Stimulated activated CD8-positive, alpha-beta memory T cell treated with anti-CD3 and anti-CD28 coated beads, Interleukin-15, amount 100 ng/mL, for 48 hours (primary cell): ENCODE results near the gene PPP2R2D.
A peak's percentile ranks its signal among the peaks of the same experiment; 100 is the strongest.
"Not testable (repeated sequence)": the region's sequence is repeated elsewhere in the genome, so short reads cannot be mapped to it uniquely, and the experiment has no call there.

ENCODE experiments used
- DNase-seq, 2 donors: peaks; one replicate each; pipeline ENCODE4 v3.0.0-alpha.2; 2020; ENCODE audit warnings: low read depth in 2 of 2

The PPP2R2D gene

DNA sequence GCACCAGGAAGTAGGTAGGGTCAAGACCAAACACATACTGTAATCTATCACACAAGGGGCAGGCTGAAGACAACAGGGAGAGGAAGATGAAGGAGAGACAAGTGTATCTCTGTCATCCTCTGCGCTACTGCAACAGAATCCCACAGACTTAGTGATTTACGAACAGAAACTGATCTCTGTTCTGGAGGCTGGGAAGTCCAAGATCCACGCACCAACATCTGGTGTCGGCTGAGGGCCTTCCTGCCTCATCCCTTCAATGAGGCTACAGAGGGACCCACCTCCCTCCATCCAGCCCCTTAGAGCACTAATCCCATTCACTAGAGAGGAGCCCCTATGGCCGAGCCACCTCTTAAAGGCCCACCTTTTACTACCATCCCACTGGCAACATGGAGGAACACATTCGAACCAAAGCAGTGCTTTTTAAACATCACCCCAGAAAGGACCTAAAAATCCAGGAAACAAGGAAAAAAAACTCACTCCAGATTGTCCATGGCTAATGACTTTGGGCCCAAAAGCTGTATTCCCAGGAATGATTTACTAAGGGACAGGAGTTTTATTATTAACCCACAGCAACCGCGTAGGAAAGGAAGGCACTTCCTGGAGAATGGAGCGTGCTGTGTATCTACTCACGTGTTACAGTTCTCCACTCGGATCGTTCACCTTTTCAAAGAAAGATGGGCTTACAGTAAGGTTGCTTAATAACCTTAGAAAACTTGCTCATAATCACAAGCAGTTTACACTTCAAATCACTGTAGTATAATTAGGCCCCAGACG, 76.7 kb downstream of the PPP2R2D start:
- no peak for DNase-seq

DNA sequence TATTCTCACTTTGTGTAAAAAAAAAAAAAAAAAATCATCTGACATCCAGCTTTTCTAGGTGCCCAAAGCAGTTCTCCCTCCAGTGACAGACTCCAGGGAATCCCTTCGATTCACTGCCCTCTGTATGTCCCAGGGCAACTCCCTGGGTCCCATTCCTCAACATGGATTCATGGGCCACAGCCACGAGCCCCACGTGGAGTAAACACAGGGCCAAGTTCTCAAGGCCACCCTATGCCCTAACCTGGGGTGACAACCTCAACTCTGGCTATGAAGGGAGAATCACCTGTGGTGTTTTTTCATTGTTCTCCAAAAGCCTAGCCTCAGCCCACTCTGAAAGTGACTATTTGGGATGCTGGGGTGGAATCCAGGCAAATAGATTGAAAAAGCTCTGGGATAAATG, 77.6 kb downstream of the PPP2R2D start:
- no peak for DNase-seq

DNA sequence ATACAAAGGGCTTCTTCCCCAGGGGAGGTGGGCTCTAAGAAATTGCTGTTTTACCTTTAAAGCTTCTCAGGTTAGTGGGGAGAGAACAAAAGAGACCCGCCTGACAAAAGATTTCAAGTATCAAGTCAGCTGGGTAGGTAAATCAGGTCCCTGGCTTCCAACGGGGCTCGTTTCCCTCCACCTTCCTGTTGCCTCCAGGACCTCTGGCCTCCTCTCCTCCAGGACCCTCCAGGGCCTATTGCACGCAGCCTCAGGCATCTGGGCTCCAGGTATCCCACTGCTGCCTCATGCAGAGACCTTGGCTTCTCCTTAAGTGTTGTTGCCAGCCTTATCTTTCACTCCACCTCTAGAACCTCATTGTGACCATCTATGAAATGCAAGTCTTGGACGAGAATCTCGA, 78.0 kb downstream of the PPP2R2D start:
- no peak for DNase-seq

GRCh38 chr10:131979336-131979735, 78.5 kb downstream of the PPP2R2D start:
- no peak for DNase-seq

GRCh38 chr10:131979821-131980270, 79.0 kb downstream of the PPP2R2D start:
- no peak for DNase-seq

GRCh38 chr10:131980321-131980720, 79.5 kb downstream of the PPP2R2D start:
- no peak for DNase-seq

- DNase-seq = no peak
These were observed 80.1 kb downstream of the PPP2R2D start for GRCh38 chr10:131980761-131981428.

- DNase-seq = peak; percentile 91 to 92
These were observed 80.8 kb downstream of the PPP2R2D start, which contains the start of gene BNIP3 for GRCh38 chr10:131981429-131982184. TSS of gene BNIP3 (minus strand) at chr10:131981923. CDS start at chr10:131981806, 117 bp downstream.

GRCh38 chr10:131982185-131982756, 81.5 kb downstream of the PPP2R2D start:
- no peak for DNase-seq

GRCh38 chr10:131982796-131983195, 82.0 kb downstream of the PPP2R2D start:
- DNase-seq = no peak

GRCh38 chr10:131983780-131984179, 83.0 kb downstream of the PPP2R2D start:
- DNase-seq = no peak

DNA sequence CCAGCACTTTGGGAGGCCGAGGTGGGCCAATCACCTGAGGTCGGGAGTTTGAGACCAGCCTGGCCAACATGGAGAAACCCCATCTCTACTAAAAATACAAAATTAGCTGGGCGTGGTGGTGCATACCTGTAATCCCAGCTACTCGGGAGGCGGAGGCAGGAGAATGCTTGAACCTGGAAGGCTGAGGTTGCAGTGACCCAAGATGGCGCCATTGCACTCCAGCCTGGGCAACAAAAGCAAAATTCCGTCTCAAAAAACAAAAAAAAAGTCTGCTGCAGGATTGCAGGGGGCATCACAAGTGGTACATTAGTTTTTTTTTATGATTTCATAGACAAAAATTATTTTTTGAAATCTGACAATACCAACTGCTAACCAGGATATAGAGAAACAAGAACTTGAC, 86.0 kb downstream of the PPP2R2D start:
- not testable (repeated sequence) for DNase-seq

DNA sequence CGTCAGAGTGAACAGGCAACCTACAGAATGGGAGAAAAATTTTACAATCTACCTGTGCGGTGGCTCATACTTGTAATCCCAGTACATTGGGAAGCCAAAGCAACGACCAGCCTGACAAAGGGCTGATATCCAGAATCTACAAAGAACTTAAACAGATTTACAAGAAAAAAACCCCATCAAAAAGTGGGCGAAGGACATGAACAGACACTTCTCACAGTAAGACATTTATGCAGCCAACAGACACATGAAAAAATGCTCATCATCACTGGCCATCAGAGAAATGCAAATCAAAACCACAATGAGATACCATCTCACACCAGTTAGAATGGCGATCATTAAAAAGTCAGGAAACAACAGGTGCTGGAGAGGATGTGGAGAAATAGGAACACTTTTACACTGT, 86.5 kb downstream of the PPP2R2D start:
- not testable (repeated sequence) for DNase-seq

DNA sequence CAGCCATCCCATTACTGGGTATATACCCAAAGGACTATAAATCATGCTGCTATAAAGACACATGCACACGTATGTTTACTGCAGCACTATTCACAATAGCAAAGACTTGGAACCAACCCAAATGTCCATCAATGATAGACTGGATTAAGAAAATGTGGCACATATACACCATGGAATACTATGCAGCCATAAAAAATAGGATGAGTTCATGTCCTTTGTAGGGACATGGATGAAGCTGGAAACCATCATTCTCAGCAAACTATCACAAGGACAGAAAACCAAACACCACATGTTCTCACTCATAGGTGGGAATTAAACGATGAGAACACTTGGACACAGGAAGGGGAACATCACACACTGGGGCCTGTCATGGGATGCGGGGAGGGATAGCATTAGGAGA, 87.0 kb downstream of the PPP2R2D start:
- DNase-seq = not testable (repeated sequence)

DNA sequence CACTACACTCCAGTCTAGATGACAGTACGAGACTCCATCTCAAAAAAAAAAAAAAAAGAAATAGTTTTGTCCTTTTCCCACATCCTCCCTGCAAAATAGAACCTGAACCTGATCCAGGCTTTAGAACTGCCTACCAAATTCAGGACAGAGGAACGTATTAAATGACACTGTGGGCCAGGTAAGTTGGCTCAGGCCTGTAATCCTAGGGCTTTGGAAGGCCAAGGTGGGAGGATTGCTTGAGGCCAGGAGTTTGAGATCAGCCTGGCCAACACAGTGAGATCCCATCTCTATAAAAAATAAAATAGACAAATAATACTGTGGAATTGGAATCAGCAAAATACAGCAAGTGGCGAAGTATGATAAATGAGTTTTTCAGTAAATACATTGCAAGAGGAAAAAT, 90.9 kb downstream of the PPP2R2D start:
- no peak for DNase-seq

- DNase-seq = no peak
These were observed 92.5 kb downstream of the PPP2R2D start for GRCh38 chr10:131993275-131993674.

DNA sequence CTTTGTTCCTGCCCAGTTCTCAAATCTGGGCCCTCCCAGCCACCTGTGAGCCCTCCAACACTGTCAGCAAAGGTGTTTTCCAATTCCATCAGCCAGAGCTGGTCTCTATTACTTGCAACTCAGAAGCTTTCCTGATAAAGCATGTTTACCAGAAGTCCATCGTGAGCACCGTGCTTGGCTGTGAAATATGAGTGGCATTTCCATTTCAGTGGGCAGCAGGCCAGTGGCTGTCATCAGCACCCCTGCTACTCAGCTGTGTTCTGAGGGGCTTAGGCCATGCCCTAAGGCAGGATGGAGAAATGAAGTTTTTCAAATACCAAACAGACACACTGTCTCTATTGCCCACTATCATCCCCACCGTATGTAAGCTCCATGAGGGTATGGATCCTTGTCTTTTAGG, 93.6 kb downstream of the PPP2R2D start:
- no peak for DNase-seq

- DNase-seq = no peak
These were observed 95.9 kb downstream of the PPP2R2D start for GRCh38 chr10:131996466-131997365.

GRCh38 chr10:131997366-131998049, 96.7 kb downstream of the PPP2R2D start:
- DNase-seq = no peak

- no peak for DNase-seq
These were observed 97.4 kb downstream of the PPP2R2D start for GRCh38 chr10:131998050-131998844.
